H1 (cell line): ENCODE measurements around the gene CAPN9. TPM values are rescaled to one million over a fixed set of nuclear protein-coding genes. Genes with fewer than 3 reads are reported as not detected.

Experiments
- CREB1 ChIP-seq: IDR thresholded peaks from 2 replicates; pipeline ENCODE4 v1.6.1; 2012; ENCODE audit warnings: inconsistent platforms
- HDAC6 ChIP-seq: IDR thresholded peaks from one replicate; pipeline ENCODE4 v1.7.1; 2012; ENCODE audit warnings: low read depth, mild to moderate bottlenecking, inconsistent platforms, low read length, moderate library complexity
- POU5F1 ChIP-seq: IDR thresholded peaks from 2 replicates; pipeline ENCODE4 v1.6.1; 2011; ENCODE audit warnings: low read depth, mild to moderate bottlenecking, low read length, moderate library complexity
- SIN3A ChIP-seq, 2 experiments: IDR thresholded peaks in 1 of 2; conservative IDR thresholded peaks in 1 of 2; 2 replicates each; pipeline ENCODE4 v1.6.1; 2011 to 2012; ENCODE audit warnings: low read length in 2 of 2, improper control_type of control experiment in 1 of 2, low read depth in 1 of 2, mild to moderate bottlenecking in 1 of 2
- SIX5 ChIP-seq: IDR thresholded peaks from 2 replicates; pipeline ENCODE4 v1.6.1; 2011; ENCODE audit warnings: mild to moderate bottlenecking, low read depth, low read length
- TBP ChIP-seq: IDR thresholded peaks from 2 replicates; pipeline ENCODE4 v1.6.1; 2011; ENCODE audit warnings: low read depth, low read length, improper control_type of control experiment
- YY1 ChIP-seq: IDR thresholded peaks from 2 replicates; pipeline ENCODE4 v1.6.1; 2011; ENCODE audit warnings: low read depth, mild to moderate bottlenecking, low read length
- ZNF274 ChIP-seq: IDR thresholded peaks from 2 replicates; pipeline ENCODE4 v1.7.0; 2012; ENCODE audit warnings: low read length, borderline replicate concordance; ENCODE audit errors: extremely low read depth
- polyA plus RNA-seq, 7 experiments: library from polyadenylated mRNA; depleted of rRNA in 3 of 7; stranded (reverse) in 5 of 7; unstranded in 2 of 7; fragments of >200 nt in 5 of 7; fragments of 200-250 nt in 2 of 7; gene quantifications; 1 replicate in 5 of 7; 2 replicates in 1 of 7; 4 replicates in 1 of 7; pipeline versions ENCODE4 v1.2.1 to v1.2.3, GENCODE V29; 2011 to 2013; ENCODE audit warnings: missing spikeins in 2 of 7, mixed read lengths in 2 of 7
- total RNA-seq: library from RNA; stranded (reverse); fragmentation: NEBNext Ultra II Directional; extraction: Animal tissue kit (Norgen Biotek cat#: 25700); gene quantifications from 2 replicates; pipeline ENCODE4 v1.2.1, GENCODE V29; 2021
- TF ChIP-seq, protein P1 (sequence below): IDR thresholded peaks from 2 replicates; pipeline ENCODE4 v1.6.1; 2012; ENCODE audit warnings: low read length, inconsistent platforms

The CAPN9 gene
- total and polyA plus RNA-seq, 2 of the 8 experiments (the other 6 are each of a cell fraction or from before 2014, with no cell fraction given), result 0.22 to 0.76 TPM

DNA sequence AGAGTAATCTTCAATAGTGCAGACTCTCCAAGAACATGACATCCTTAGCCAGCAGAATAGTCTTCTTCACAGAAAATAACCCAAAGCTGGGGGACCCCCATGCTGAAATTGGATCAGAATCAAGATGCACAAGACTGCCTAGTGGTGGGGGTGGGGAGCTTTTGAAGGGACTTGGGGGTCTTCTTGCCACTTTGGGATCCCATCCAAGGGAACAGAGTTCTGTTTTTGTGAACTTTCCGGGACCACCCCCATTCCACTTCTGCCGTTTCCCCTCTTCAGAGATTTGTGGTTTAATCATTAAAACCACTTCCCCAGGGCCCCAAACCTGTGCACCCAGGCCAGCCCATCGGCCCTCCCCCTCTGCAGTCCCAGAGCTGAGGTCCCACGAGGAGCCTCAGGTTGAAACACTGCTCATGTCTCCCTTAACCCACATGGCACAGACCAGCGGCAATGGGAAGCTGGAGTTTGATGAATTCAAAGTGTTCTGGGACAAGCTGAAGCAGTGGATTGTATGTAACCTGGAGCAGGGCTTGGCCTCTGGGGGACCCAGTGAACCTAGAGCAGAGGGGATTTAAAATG, 44.9 kb downstream of the CAPN9 start (continued):
- no peak for TF ChIP-seq HDAC6
- TF ChIP-seq SIX5, result no peak
- no peak for TF ChIP-seq TBP
- no peak for TF ChIP-seq YY1
- TF ChIP-seq SIN3A (conservative IDR thresholded peaks at IDR 0.05 in 1 of 2, IDR thresholded peaks at IDR 0.05 in 1 of 2; ENCODE audit: low read depth in 1 of 2, low read length in 2 of 2), result no peak
- TF ChIP-seq CREB1, result no peak
- TF ChIP-seq, protein P1, sequence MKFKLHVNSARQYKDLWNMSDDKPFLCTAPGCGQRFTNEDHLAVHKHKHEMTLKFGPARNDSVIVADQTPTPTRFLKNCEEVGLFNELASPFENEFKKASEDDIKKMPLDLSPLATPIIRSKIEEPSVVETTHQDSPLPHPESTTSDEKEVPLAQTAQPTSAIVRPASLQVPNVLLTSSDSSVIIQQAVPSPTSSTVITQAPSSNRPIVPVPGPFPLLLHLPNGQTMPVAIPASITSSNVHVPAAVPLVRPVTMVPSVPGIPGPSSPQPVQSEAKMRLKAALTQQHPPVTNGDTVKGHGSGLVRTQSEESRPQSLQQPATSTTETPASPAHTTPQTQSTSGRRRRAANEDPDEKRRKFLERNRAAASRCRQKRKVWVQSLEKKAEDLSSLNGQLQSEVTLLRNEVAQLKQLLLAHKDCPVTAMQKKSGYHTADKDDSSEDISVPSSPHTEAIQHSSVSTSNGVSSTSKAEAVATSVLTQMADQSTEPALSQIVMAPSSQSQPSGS, result no peak
- TF ChIP-seq ZNF274, result no peak
- no peak for TF ChIP-seq POU5F1
